Activated CD8-positive, alpha-beta T cell treated with anti-CD3 and anti-CD28 coated beads for 36 hours (primary cell): ENCODE results near the gene NDE1. TPM values are rescaled to one million over a fixed set of nuclear protein-coding genes. Genes with fewer than 3 reads are reported as not detected.

Experiments
- ATAC-seq: fragments of 200-7000 bp; cut with Tn5 transposase; one replicate; pipeline ENCODE4 v1.10.0; 2021; ENCODE audit warnings: mild to moderate bottlenecking, moderate library complexity
- CTCF ChIA-PET: fragments of 350-600 bp; sonication (Branson Sonifier 250); formaldehyde crosslinking; loops from one replicate; lab custom pipeline; 2021; ENCODE audit warnings: antibody characterized with exemption; lab: Charles Lee
- POLR2A ChIA-PET: fragments of 350-600 bp; sonication (Branson Sonifier 250); formaldehyde crosslinking; loops from one replicate; lab custom pipeline; 2021; ENCODE audit warnings: antibody characterized with exemption; lab: Charles Lee
- DNase-seq: peaks from one replicate; pipeline ENCODE4 v3.0.0-alpha.2; 2020
- H3K27ac Mint-ChIP-seq: one replicate; pipeline ENCODE4 v1.8.0; 2021; ENCODE audit warnings: mild to moderate bottlenecking, mixed read lengths
- H3K27me3 Mint-ChIP-seq: one replicate; pipeline ENCODE4 v1.8.0; 2021; ENCODE audit warnings: mixed read lengths
- H3K36me3 Mint-ChIP-seq: one replicate; pipeline ENCODE4 v1.8.0; 2021; ENCODE audit warnings: low read depth, mixed read lengths
- H3K4me1 Mint-ChIP-seq: one replicate; pipeline ENCODE4 v1.8.0; 2021; ENCODE audit warnings: low read depth, mixed read lengths
- H3K4me3 Mint-ChIP-seq: one replicate; pipeline ENCODE4 v1.8.0; 2021; ENCODE audit warnings: mild to moderate bottlenecking, moderate library complexity, mixed read lengths
- H3K9me3 Mint-ChIP-seq: one replicate; pipeline ENCODE4 v1.8.0; 2021; ENCODE audit warnings: mixed read lengths
- intact Hi-C: fragments of 100-400 bp; cut with micrococcal nuclease; formaldehyde crosslinking; loops from one replicate; pipeline ENCODE4 v1.10.0; 2022
- total RNA-seq, 2 experiments: library from RNA; stranded (reverse); gene quantifications; one replicate each; pipeline ENCODE4 v1.2.3, GENCODE V29; 2021
- TF ChIP-seq, protein P1 (sequence below): fragments of 200-600 bp; IDR thresholded peaks from one replicate; pipeline ENCODE4 v1.8.0; 2022; ENCODE audit warnings: antibody characterized with exemption, mild to moderate bottlenecking

Gene NDE1
- total RNA-seq, 2 experiments from 2014 or later, result 97.6 to 103 TPM

DNA sequence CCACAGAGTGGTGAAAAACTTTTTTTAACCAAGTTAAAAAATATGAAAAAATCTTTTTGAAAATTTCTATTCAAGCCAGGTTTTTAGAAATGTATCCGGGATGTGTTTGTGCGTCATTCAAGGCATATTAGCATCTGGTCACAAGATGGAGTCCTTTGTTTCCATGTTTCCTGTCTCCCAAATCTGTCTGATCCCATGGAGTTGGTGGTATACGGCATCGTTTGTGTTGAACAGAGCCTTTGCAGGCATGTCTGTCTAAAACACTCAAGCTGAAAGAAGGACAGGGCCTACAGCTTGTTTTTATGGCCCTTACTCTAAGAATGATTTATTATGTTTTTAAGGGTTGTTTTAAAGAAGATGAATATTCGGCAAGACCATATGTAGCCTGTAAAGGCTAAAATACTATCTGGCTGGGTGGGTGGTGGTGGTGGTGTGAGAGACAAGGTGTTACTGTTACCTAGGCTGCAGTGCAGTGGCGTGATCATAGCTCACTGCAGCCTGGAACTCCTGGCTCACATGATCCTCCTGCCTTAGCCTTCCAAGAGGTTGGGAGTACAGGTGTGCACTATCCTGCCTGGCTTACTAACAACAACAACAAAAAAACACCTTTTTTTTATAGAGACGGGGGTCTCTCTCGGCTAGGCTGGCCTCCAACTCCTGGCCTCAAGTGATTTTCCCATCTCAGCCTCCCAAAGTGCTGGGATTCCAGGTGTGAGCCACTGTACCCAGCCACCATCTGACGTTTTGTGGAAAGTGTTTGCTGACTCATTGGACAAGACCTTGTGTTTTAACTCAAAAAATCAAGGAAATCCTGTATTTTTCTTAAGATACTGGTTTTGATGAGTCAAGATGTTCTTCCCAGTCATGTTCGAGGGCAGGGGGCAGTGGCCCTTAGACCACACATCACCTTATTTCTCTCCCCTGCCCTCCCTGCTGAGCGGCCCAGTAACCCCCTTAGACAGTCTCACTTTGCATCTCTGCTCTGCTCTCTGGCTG is 52.2 kb downstream of the NDE1 start:
- Mint-ChIP-seq H3K4me1 (peaks cover 15% of the 10 kb centered on the region), H3K9me3 (no peaks in the 10 kb centered on the region), H3K27me3 (no peaks in the 10 kb centered on the region), H3K36me3 (peaks cover 21% of the 10 kb centered on the region), H3K27ac (peak overlapping the region; percentile 58), H3K4me3 (no peak overlapping the region)
- ChIA-PET POLR2A (no interaction called here), CTCF (interaction anchor here (0.7 kb wide), 1 partner anchor 20 kb away, joined by 3 read pairs; no protein-coding TSS in a partner anchor)
- ATAC-seq (no peak), DNase-seq (no peak)
- TF ChIP-seq, protein P1, sequence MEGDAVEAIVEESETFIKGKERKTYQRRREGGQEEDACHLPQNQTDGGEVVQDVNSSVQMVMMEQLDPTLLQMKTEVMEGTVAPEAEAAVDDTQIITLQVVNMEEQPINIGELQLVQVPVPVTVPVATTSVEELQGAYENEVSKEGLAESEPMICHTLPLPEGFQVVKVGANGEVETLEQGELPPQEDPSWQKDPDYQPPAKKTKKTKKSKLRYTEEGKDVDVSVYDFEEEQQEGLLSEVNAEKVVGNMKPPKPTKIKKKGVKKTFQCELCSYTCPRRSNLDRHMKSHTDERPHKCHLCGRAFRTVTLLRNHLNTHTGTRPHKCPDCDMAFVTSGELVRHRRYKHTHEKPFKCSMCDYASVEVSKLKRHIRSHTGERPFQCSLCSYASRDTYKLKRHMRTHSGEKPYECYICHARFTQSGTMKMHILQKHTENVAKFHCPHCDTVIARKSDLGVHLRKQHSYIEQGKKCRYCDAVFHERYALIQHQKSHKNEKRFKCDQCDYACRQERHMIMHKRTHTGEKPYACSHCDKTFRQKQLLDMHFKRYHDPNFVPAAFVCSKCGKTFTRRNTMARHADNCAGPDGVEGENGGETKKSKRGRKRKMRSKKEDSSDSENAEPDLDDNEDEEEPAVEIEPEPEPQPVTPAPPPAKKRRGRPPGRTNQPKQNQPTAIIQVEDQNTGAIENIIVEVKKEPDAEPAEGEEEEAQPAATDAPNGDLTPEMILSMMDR, result no peak
- intact Hi-C loops, result no loop called here

DNA sequence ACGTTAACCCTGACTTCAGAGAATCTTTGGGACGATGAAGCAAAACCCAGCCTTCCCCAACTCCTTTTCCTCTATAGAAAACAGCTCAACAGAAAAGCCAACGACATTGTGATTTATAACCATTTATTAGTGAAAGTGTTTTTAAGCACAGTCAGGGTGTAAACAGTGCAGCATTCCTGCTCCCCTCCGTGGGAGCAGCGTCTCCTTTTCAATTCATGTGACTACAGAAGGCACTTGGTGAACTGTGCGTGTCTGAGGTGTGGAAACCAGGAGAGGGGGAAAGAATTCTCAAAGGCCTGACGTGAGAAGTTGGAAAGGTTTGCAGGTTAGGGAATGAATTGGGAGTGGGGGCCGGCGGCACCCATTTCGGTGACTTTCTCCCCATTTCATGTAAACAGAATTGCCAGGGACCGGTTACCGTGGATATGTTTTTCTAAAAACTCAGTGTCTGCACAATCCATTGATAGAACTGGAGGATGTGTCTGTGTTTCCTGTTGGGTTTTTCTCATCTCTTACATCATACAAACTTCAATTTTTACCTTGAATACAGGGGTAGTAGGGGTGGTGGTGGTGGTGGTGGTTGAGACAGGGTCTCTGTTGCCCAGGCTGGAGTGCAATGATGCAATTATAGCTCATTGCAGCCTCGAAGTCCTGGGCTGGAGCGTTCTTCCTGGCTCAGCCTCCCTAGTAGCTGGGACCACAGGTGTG is 53.1 kb downstream of the NDE1 start:
- POLR2A ChIA-PET, result interaction anchor here (1.2 kb wide), 1 partner anchor 16 kb away, joined by 4 read pairs; no protein-coding TSS in a partner anchor
- Mint-ChIP-seq H3K4me1 (peaks cover 15% of the 10 kb centered on the region), H3K27me3 (no peaks in the 10 kb centered on the region), H3K27ac (peak overlapping the region; percentile 58), H3K4me3 (no peak overlapping the region), H3K36me3 (peaks cover 20% of the 10 kb centered on the region), H3K9me3 (no peaks in the 10 kb centered on the region)
- CTCF ChIA-PET, result interaction anchor here (0.6 to 2.5 kb wide), 8 partner anchors 8 to 279 kb away, joined by 3 to 19 read pairs (median 4); no protein-coding TSS in a partner anchor
- no peak for DNase-seq
- ATAC-seq, result no peak
- TF ChIP-seq, protein P1, result no peak
- intact Hi-C loops, result no loop called here

DNA sequence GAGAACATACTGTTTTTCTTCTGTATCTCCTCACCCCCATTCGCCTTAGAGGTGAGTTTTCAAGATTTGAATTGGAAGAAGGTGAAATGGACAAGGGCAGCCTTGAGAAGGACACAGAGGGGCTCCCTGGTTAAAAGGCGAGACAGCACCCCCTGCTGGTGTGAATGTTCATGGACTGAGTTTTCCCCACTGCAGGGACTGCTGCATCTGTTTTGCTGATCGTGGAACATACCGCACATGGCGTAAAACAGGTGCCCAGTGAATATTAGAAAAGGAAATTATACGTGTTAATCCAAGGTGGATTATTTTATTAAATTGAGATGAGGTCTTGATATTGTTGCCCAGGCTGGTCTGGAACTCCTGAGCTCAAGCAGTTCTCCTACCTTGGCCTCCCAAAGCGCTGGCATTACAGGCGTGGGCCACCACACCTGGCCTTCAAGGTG is 54.5 kb downstream of the NDE1 start:
- no peak overlapping the region for H3K4me3 Mint-ChIP-seq
- ChIA-PET POLR2A (interaction anchor here (1.3 kb wide), 1 partner anchor 96 kb away, joined by 4 read pairs; no protein-coding TSS in a partner anchor), CTCF (interaction anchor here (0.7 to 2.6 kb wide), 17 partner anchors 9 to 384 kb away, joined by 3 to 19 read pairs (median 5); no protein-coding TSS in a partner anchor)
- H3K36me3 Mint-ChIP-seq, result peaks cover 19% of the 10 kb centered on the region
- H3K9me3 Mint-ChIP-seq, result no peaks in the 10 kb centered on the region
- peak; percentile 87 for DNase-seq
- intact Hi-C loops, result no loop called here
- H3K4me1 Mint-ChIP-seq, result peaks cover 15% of the 10 kb centered on the region
- TF ChIP-seq, protein P1, result peak; percentile 82
- no peaks in the 10 kb centered on the region for H3K27me3 Mint-ChIP-seq
- ATAC-seq, result peak; percentile 85
- peak overlapping the region; percentile 25 for H3K27ac Mint-ChIP-seq

DNA sequence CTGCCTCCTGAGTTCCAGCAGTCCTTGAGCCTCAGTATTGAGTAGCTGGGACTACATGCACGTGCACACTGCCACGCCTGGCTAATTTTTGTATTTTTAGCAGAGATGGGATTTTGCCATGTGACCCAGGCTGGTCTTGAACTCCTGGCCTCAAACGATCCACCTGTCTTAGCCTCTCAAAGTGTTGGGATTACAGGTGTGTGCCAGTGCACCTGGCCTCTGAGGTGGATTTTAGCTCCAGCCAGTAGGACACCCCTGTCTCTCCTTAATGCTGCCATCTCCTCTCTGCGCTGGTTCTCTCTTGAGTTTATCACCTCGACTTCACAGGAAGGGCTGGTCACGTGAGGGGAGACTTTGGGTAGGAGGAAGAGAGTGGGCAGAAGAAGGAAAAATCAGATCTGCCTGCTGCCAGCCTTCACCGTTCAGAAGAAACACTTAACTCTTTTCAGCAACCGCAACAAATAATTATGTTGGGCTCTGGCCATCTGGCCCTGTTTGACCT is 55.1 kb downstream of the NDE1 start:
- Mint-ChIP-seq H3K27ac (no peak overlapping the region), H3K9me3 (no peaks in the 10 kb centered on the region), H3K4me3 (no peak overlapping the region), H3K4me1 (peaks cover 15% of the 10 kb centered on the region), H3K36me3 (peaks cover 14% of the 10 kb centered on the region), H3K27me3 (no peaks in the 10 kb centered on the region)
- ATAC-seq (no peak), DNase-seq (no peak)
- CTCF ChIA-PET, result interaction anchor here (0.7 to 2.6 kb wide), 16 partner anchors 8 to 384 kb away, joined by 3 to 19 read pairs (median 5); no protein-coding TSS in a partner anchor
- POLR2A ChIA-PET, result interaction anchor here (1.3 kb wide), 1 partner anchor 96 kb away, joined by 4 read pairs; no protein-coding TSS in a partner anchor
- intact Hi-C loops, result no loop called here
- TF ChIP-seq, protein P1, result no peak
